Bone marrow (tissue), 2 donors: ENCODE measurements around the gene KCNK15.

Experiments
- DNase-seq, 2 donors: peaks; one replicate each; lab custom pipeline; 2025; lab: John Stamatoyannopoulos, UW

Gene KCNK15

GRCh38 chr20:44736170-44737021 lies 9.3 kb upstream of the KCNK15 start:
- DNase-seq: peak in 1 of 2 donors; percentile 74

GRCh38 chr20:44737116-44737515 lies 8.5 kb upstream of the KCNK15 start:
- DNase-seq: no peak

- no peak for DNase-seq
These were observed 6.7 kb upstream of the KCNK15 start for GRCh38 chr20:44738813-44739477.

- no peak for DNase-seq
These were observed 5.7 kb upstream of the KCNK15 start for GRCh38 chr20:44739942-44740341.

- no peak for DNase-seq
These were observed 3.2 kb upstream of the KCNK15 start for GRCh38 chr20:44742304-44743079.

GRCh38 chr20:44743080-44743701 lies 2.5 kb upstream of the KCNK15 start:
- no peak for DNase-seq

GRCh38 chr20:44743916-44744655 lies 1.6 kb upstream of the KCNK15 start:
- DNase-seq: no peak

- DNase-seq: no peak
These were observed 505 bp upstream of the KCNK15 start for GRCh38 chr20:44745122-44745597.

GRCh38 chr20:44746367-44747165 lies 901 bp downstream of the KCNK15 start:
- no peak for DNase-seq

- DNase-seq: peak; percentile 7 to 36
These were observed 1.7 kb downstream of the KCNK15 start for GRCh38 chr20:44747166-44748004.

GRCh38 chr20:44748005-44748370 lies 2.3 kb downstream of the KCNK15 start:
- no peak for DNase-seq

- DNase-seq: no peak
These were observed 4.6 kb downstream of the KCNK15 start for GRCh38 chr20:44750081-44750805.

- no peak for DNase-seq
These were observed 6.7 kb downstream of the KCNK15 start for GRCh38 chr20:44752099-44752931.

GRCh38 chr20:44754554-44754953 lies 8.9 kb downstream of the KCNK15 start:
- DNase-seq: no peak

GRCh38 chr20:44756011-44756688 lies 10.5 kb downstream of the KCNK15 start:
- no peak for DNase-seq

- no peak for DNase-seq
These were observed 11.3 kb downstream of the KCNK15 start for GRCh38 chr20:44756956-44757355.
